Measurements from ENCODE around the gene DHRSX. TPM values are rescaled to one million over a fixed set of nuclear protein-coding genes. Genes with fewer than 3 reads are reported as not detected.

The DHRSX gene
- total and polyA plus RNA-seq, 2 donors (not counting 1 experiment from before 2014, with no cell fraction given) = 18.8 to 39.0 TPM

GRCh38 chrX:2508648-2509335, 8.0 kb upstream of the DHRSX start:
- intact Hi-C loops (cut with micrococcal nuclease) = no loop called here
- ATAC-seq (ENCODE audit: low read depth) = no peak
- Histone ChIP-seq H3K36me3 (replicated peaks in 1 of 2; ENCODE audit: control extremely low read depth in 1 of 2, control insufficient read depth in 1 of 2, extremely low read depth in 1 of 2, insufficient read depth in 2 of 2, low read length in 1 of 2) (no peaks in the 10 kb centered on the region), H3K79me2 (ENCODE audit: control insufficient read depth, insufficient read depth, low read length) (no peaks in the 10 kb centered on the region), H3K4me1 (ENCODE audit: control insufficient read depth in 2 of 2, insufficient read depth in 2 of 2, low read length in 2 of 2) (peaks cover 8 to 11% of the 10 kb centered on the region in 2 donors), H3K4me3 (ENCODE audit: control extremely low read depth in 1 of 5, extremely low read depth in 1 of 5, insufficient read depth in 1 of 5, low read depth in 2 of 5, low read length in 4 of 5) (no peak overlapping the region), H3K4me2 (replicated peaks; ENCODE audit: low read depth, low read length, poor library complexity, severe bottlenecking) (no peak overlapping the region), H3K27ac (ENCODE audit: low read length in 2 of 2) (no peak overlapping the region), H2AFZ (ENCODE audit: insufficient read depth, low read depth, low read length, poor library complexity, severe bottlenecking) (no peak overlapping the region), H3K27me3 (replicated peaks in 1 of 4; ENCODE audit: control extremely low read depth in 1 of 4, control insufficient read depth in 3 of 4, insufficient read depth in 4 of 4, low read length in 3 of 4) (no peaks in the 10 kb centered on the region), H4K20me1 (ENCODE audit: control insufficient read depth, insufficient read depth, low read length, poor library complexity, severe bottlenecking) (no peaks in the 10 kb centered on the region), H3K9me3 (ENCODE audit: control extremely low read depth in 1 of 3, control insufficient read depth in 2 of 3, insufficient read depth in 1 of 3, low read length in 2 of 3) (no peaks in the 10 kb centered on the region), H3K9ac (ENCODE audit: low read length) (no peak overlapping the region)
- H3K9me3 Mint-ChIP-seq (ENCODE audit: insufficient read depth) = no peaks in the 10 kb centered on the region
- H3K27ac Mint-ChIP-seq = no peak overlapping the region
- H3K27me3 Mint-ChIP-seq = no peaks in the 10 kb centered on the region
- WGBS (ENCODE audit: insufficient coverage) = 86% methylated on average over 8 of the region's 9 CpGs
- H3K4me3 Mint-ChIP-seq = no peak overlapping the region
- CTCF ChIA-PET = no interaction called here
- TF ChIP-seq EZH2 (IDR thresholded peaks at IDR 0.05; ENCODE audit: borderline replicate concordance, insufficient read depth, low read depth, low read length, poor library complexity, severe bottlenecking) = no peak
- TF ChIP-seq CTCF (IDR thresholded peaks at IDR 0.05) = peak; percentile 25
- POLR2A ChIA-PET = no interaction called here
- peaks cover 13% of the 10 kb centered on the region for H3K4me1 Mint-ChIP-seq
- no peak for DNase-seq

GRCh38 chrX:2507904-2508627, 7.3 kb upstream of the DHRSX start:
- intact Hi-C loops (cut with micrococcal nuclease) = no loop called here
- ChIA-PET POLR2A (no interaction called here), CTCF (no interaction called here)
- H3K36me3 ChIP-seq (replicated peaks in 1 of 2; ENCODE audit: control extremely low read depth in 1 of 2, control insufficient read depth in 1 of 2, extremely low read depth in 1 of 2, insufficient read depth in 2 of 2, low read length in 1 of 2) = no peaks in the 10 kb centered on the region
- no peak overlapping the region for H3K4me2 ChIP-seq (replicated peaks; ENCODE audit: low read depth, low read length, poor library complexity, severe bottlenecking)
- peaks cover under 1 to 4% of the 10 kb centered on the region in 2 donors for H3K4me1 ChIP-seq (ENCODE audit: control insufficient read depth in 2 of 2, insufficient read depth in 2 of 2, low read length in 2 of 2)
- no peaks in the 10 kb centered on the region for H3K27me3 ChIP-seq (replicated peaks in 1 of 4; ENCODE audit: control extremely low read depth in 1 of 4, control insufficient read depth in 3 of 4, insufficient read depth in 4 of 4, low read length in 3 of 4)
- no peak overlapping the region for H3K4me3 Mint-ChIP-seq
- no peaks in the 10 kb centered on the region for H3K9me3 ChIP-seq (ENCODE audit: control extremely low read depth in 1 of 3, control insufficient read depth in 2 of 3, insufficient read depth in 1 of 3, low read length in 2 of 3)
- H4K20me1 ChIP-seq (ENCODE audit: control insufficient read depth, insufficient read depth, low read length, poor library complexity, severe bottlenecking) = no peaks in the 10 kb centered on the region
- H3K4me1 Mint-ChIP-seq = peaks cover 6% of the 10 kb centered on the region
- no peak overlapping the region for H3K9ac ChIP-seq (ENCODE audit: low read length)
- H3K4me3 ChIP-seq (ENCODE audit: control extremely low read depth in 1 of 5, extremely low read depth in 1 of 5, insufficient read depth in 1 of 5, low read depth in 2 of 5, low read length in 4 of 5) = no peak overlapping the region
- no peaks in the 10 kb centered on the region for H3K79me2 ChIP-seq (ENCODE audit: control insufficient read depth, insufficient read depth, low read length)
- DNase-seq (no peak), ATAC-seq (ENCODE audit: low read depth) (no peak)
- H3K9me3 Mint-ChIP-seq (ENCODE audit: insufficient read depth) = no peaks in the 10 kb centered on the region
- TF ChIP-seq CTCF (IDR thresholded peaks at IDR 0.05) = no peak
- no peak for TF ChIP-seq EZH2 (IDR thresholded peaks at IDR 0.05; ENCODE audit: borderline replicate concordance, insufficient read depth, low read depth, low read length, poor library complexity, severe bottlenecking)
- H3K27ac Mint-ChIP-seq = no peak overlapping the region
- no peak overlapping the region for H3K27ac ChIP-seq (ENCODE audit: low read length in 2 of 2)
- no peak overlapping the region for H2AFZ ChIP-seq (ENCODE audit: insufficient read depth, low read depth, low read length, poor library complexity, severe bottlenecking)
- 100% methylated on average over 3 of the region's 8 CpGs for WGBS (ENCODE audit: insufficient coverage)
- no peaks in the 10 kb centered on the region for H3K27me3 Mint-ChIP-seq
